ENCODE results near the gene GYS1.

DNA sequence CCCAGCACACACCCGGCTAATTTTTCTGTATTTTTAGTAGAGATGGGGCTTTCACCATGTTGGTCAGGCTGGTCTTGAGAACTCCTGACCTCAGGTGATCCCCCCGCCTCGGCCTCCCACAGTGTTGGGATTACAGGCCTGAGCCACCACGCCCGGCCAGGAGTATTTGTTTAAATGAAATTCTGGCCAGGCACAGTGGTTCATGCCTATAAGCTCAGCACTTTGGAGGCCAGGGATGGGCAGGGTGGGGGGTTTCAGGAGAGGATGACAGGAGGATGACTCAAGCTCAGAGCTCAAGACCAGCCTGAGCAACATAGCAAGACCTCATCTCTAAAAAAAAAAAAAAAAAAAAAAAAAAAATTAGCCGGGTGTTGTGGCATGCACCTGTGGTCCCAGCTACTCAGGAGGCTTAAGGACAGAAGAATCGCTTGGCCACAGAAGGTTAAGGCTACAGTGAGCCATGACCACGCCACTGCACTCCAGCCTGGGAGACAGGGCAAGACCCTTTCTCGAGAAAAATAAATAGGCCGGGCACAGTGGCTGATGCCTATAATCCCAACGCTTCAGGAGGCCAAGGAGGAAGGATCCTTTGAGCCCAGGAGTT, 67.8 kb downstream of the GYS1 start:
- no peak for TF ChIP-seq CTCF (IDR thresholded peaks at IDR 0.05)
- no peak for TF ChIP-seq EP300 (IDR thresholded peaks at IDR 0.05)
- TF ChIP-seq POLR2AphosphoS5 (IDR thresholded peaks at IDR 0.05): no peak
- no peak for TF ChIP-seq POLR2A (IDR thresholded peaks at IDR 0.05)

Measured in stomach (tissue), 4 donors.